ENCODE results near the gene ZNF823.

The ZNF823 gene

DNA sequence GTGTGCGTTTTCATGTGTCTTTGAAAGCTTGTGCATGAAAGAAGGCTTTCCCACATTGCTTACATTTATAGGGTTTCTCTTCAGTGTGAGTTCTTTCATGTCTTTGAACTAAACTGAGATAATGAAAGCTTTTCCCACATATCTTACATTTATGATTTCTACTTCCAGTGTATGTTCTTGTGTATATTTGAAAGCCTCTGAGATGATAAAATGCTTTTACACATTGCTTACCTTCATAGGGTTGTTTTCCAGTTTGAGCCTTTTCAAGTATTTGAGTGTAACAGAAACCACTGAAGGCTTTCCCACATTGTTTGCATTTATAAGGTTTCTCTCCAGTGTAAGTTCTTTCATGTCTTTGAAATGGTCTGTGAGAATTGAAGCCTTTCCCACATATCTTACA, 18.2 kb upstream of the ZNF823 start:
- no peak overlapping the region for H3K4me3 ChIP-seq (replicated peaks in 1 of 2; ENCODE audit: low read depth in 2 of 2, low read length in 2 of 2)
- no peak for DNase-seq (ENCODE audit: low read depth in 2 of 2)
- TF ChIP-seq, protein P1, sequence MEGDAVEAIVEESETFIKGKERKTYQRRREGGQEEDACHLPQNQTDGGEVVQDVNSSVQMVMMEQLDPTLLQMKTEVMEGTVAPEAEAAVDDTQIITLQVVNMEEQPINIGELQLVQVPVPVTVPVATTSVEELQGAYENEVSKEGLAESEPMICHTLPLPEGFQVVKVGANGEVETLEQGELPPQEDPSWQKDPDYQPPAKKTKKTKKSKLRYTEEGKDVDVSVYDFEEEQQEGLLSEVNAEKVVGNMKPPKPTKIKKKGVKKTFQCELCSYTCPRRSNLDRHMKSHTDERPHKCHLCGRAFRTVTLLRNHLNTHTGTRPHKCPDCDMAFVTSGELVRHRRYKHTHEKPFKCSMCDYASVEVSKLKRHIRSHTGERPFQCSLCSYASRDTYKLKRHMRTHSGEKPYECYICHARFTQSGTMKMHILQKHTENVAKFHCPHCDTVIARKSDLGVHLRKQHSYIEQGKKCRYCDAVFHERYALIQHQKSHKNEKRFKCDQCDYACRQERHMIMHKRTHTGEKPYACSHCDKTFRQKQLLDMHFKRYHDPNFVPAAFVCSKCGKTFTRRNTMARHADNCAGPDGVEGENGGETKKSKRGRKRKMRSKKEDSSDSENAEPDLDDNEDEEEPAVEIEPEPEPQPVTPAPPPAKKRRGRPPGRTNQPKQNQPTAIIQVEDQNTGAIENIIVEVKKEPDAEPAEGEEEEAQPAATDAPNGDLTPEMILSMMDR (IDR thresholded peaks at IDR 0.05; ENCODE audit: low read depth, low read length) = no peak

DNA sequence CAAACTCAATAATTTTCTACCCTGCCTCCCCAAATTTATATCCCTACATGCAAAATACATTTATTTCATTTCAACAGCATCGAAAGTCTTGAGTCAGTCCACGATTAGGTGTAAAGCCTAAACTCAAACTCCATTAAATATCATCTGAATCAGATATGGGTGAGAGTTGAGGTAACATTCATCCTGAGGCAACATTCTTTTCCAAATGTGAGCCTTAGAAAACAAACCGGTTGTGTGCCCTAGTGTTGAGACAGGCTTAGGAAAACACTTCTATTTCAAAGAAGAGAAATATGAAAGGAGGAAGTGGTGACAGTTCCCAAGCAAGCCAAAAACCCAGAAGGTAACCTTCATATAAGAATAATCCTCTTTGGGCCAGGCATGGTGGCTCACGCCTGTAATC, 15.9 kb upstream of the ZNF823 start:
- TF ChIP-seq, protein P1 (IDR thresholded peaks at IDR 0.05; ENCODE audit: low read depth, low read length) = no peak
- H3K4me3 ChIP-seq (replicated peaks in 1 of 2; ENCODE audit: low read depth in 2 of 2, low read length in 2 of 2) = no peak overlapping the region
- no peak for DNase-seq (ENCODE audit: low read depth in 2 of 2)

GRCh38 chr19:11752244-11752736, 13.5 kb upstream of the ZNF823 start:
- TF ChIP-seq, protein P1 (IDR thresholded peaks at IDR 0.05; ENCODE audit: low read depth, low read length) = no peak
- no peak for DNase-seq (ENCODE audit: low read depth in 2 of 2)
- no peak overlapping the region for H3K4me3 ChIP-seq (replicated peaks in 1 of 2; ENCODE audit: low read depth in 2 of 2, low read length in 2 of 2)

DNA sequence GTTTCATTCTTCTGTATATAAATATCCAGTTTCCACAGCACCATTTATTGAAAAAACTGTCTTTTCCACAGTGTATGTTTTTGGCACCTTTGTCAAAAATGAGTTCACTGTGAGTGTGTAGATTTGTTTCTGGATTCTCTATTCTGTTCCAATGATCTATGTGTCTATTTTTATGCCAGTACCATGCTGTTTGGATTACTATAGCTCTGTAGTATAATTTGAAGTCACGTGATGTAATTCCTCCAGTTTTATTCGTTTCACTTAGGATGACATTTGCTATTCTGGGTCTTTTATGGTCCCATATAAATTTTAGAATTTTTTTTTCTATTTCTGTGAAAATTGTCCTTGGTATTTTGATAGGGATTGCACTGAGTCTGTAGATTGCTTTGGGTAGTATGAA, 11.0 kb upstream of the ZNF823 start:
- TF ChIP-seq, protein P1 (IDR thresholded peaks at IDR 0.05; ENCODE audit: low read depth, low read length) = no peak
- no peak overlapping the region for H3K4me3 ChIP-seq (replicated peaks in 1 of 2; ENCODE audit: low read depth in 2 of 2, low read length in 2 of 2)
- no peak for DNase-seq (ENCODE audit: low read depth in 2 of 2)

DNA sequence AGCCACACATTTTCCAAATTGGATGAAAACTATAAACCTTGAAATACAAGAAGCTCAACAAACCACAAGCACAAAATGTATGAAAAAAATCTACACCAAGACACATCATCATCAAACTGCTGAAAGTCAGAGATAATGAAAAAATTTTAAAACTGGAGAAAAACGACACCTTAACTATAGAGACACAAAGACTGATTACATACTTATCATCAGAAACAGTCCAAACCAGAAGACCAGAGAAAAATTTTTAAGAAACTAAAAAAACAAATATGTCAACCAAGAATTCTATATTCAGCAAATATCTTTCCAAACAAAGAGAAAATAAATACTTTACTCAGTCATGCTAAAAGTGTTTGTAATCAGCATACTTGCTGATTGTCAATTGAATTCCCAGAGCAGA, 8.5 kb upstream of the ZNF823 start:
- DNase-seq (ENCODE audit: low read depth in 2 of 2) = no peak
- H3K4me3 ChIP-seq (replicated peaks in 1 of 2; ENCODE audit: low read depth in 2 of 2, low read length in 2 of 2) = no peak overlapping the region
- TF ChIP-seq, protein P1 (IDR thresholded peaks at IDR 0.05; ENCODE audit: low read depth, low read length) = no peak

DNA sequence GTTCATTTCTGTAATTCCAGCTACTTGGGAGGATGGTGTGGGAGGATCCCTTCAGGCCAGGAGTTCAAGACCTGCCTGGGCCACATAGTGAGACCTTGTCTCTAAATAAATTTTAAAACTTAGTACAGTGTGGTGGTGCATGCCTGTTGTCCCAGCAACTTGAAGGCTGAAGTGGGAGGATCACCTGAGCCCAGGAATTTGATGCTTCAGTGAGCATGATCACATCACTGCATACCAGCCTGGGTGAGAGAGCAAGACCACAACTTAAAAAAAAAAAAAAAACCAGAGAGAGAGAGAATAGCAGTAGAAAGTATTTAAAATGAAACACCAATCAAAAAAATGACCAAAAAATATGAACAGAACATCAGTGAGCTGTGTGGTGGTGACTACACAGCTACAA, 7.1 kb upstream of the ZNF823 start:
- no peak overlapping the region for H3K4me3 ChIP-seq (replicated peaks in 1 of 2; ENCODE audit: low read depth in 2 of 2, low read length in 2 of 2)
- TF ChIP-seq, protein P1 (IDR thresholded peaks at IDR 0.05; ENCODE audit: low read depth, low read length) = no peak
- no peak for DNase-seq (ENCODE audit: low read depth in 2 of 2)

Measured in cardiac fibroblast (primary cell).